IPS-20b (cell line): ENCODE data around the gene APOD.
"Not testable (repeated sequence)": the region's sequence is repeated elsewhere in the genome, so short reads cannot be mapped to it uniquely, and the experiment has no call there.

ENCODE experiments used
- H3K27ac ChIP-seq: one replicate; pipeline ENCODE4 v1.5.1; 2013; ENCODE audit warnings: low read length
- H3K27me3 ChIP-seq: 2 replicates; pipeline ENCODE4 v1.6.1; 2013; ENCODE audit warnings: mild to moderate bottlenecking, low read length, inconsistent platforms; ENCODE audit not compliant: insufficient read depth
- H3K36me3 ChIP-seq: 2 replicates; pipeline ENCODE4 v1.6.1; 2013; ENCODE audit warnings: low read depth, mild to moderate bottlenecking, inconsistent platforms, low read length, moderate library complexity; ENCODE audit not compliant: insufficient read depth
- H3K4me1 ChIP-seq: 2 replicates; pipeline ENCODE4 v1.6.1; 2013; ENCODE audit warnings: mild to moderate bottlenecking, control low read depth, inconsistent platforms, low read length, moderate library complexity; ENCODE audit not compliant: insufficient read depth
- H3K4me3 ChIP-seq: 2 replicates; pipeline ENCODE4 v1.5.1; 2013; ENCODE audit warnings: mild to moderate bottlenecking, low read length, inconsistent platforms
- H3K9ac ChIP-seq: 2 replicates; pipeline ENCODE4 v1.6.1; 2013; ENCODE audit warnings: low read depth, mild to moderate bottlenecking, inconsistent platforms, low read length, moderate library complexity
- H3K9me3 ChIP-seq: 2 replicates; pipeline ENCODE4 v1.6.1; 2013; ENCODE audit warnings: mild to moderate bottlenecking, low read depth, low read length, inconsistent platforms; ENCODE audit not compliant: insufficient read depth

Gene APOD

DNA sequence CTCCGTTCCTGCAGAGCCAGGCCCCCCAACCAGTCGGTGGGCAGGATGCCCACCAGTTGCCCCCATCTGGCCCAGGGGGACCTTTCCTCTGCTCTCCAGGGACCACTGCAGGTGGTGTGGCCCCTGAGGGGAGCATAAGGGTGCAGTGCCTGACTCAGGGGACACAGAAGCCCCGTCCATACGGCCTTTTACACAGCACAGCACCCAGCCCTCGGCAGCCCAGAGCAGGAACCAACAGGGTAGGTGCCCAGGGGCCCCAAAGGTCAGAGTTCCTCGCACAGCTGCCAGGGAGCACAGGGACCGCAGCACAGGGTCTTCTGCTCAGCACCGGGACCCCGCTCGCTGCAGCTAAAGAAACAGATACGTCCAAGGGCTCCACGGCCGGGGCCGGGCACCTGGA, 40.4 kb upstream of the APOD start:
- not testable (repeated sequence) for H3K9ac ChIP-seq, H3K9me3 ChIP-seq, H3K4me3 ChIP-seq, H3K4me1 ChIP-seq, H3K27ac ChIP-seq, H3K27me3 ChIP-seq, H3K36me3 ChIP-seq

DNA sequence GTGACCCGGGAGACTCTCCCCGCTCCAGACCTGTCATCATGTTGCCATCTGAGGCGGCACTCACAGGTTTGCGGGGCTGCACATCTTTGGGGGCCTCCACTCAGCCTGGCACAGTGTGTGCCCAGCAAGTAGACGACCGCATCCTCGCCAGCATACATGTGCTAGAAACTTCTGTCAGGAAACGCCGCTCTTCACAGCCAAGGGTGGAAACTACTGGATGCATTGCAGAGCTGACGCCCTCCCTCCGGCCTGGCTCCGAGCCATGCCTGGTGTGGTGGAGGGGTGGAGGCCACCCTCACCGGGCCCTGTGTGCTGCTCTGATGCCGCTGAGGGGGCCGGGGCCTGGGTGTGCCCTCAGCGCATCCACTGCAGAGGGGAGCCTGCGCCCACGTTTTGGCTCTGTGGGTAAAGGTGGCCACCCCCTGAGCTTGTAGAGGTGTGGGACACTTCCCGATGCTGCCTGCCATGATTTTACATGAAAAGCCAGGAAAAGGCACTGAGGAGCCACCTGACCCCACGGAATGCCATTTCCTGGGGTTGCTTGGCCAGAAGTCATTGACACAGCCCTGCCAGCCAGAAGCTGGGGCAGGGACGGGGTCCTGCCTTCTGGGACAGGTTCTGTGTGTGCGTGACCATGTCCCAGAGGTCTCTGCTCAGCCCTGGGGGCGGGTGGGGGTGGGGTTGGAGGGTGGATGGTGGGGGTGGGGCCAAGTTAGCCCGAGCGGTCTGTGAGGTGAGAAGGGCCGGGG, 39.7 kb upstream of the APOD start:
- not testable (repeated sequence) for H3K27me3 ChIP-seq, H3K9me3 ChIP-seq, H3K4me3 ChIP-seq, H3K9ac ChIP-seq, H3K27ac ChIP-seq, H3K4me1 ChIP-seq, H3K36me3 ChIP-seq

DNA sequence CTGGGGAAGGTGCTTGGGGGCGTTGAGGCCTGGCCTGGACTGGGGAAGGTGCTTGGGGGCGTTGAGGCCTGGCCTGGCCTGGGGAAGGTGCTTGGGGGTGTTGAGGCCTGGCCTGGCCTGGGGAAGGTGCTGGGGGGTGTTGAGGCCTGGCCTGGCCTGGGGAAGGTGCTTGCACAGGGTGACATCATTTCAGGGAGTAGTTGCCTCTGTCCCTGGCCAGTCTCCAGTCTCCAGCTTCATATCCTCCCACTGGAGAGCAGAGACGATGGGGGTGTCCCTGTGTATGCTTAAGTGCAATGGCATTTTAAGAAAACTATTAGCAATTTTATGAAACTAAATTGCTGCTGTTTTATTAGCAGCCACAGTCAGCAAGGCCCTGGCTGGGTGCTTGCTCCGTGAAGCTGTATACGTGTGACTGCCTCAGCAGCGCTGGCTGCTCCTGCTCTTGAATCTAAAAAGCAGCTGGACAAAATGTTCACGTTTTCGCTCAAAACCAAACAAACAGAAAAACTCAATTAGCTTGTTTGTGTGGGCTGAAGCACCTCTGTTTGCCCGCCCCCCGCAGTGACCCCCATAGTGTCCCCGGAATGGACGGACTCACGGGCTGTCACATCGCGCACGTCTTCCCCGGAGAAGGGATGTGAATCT, 38.9 kb upstream of the APOD start:
- not testable (repeated sequence) for H3K27me3 ChIP-seq, H3K36me3 ChIP-seq, H3K9me3 ChIP-seq, H3K9ac ChIP-seq, H3K4me3 ChIP-seq, H3K4me1 ChIP-seq, H3K27ac ChIP-seq

DNA sequence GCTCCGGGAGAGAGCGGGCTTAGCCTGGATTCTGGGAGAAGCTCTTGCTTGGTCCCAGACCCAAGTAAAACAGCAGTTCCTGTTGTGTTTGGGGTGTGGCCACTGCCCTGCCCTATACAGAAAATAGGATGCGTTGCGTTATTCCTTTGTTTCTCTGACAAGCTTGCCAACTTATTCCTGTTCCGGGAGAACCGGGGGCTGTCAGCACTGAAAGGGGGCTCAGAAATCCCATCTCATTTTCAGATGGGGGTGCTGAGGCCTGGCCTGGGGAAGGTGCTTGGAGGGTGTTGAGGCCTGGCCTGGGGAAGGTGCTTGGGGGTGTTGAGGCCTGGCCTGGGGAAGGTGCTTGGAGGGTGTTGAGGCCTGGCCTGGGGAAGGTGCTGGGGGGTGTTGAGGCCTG, 38.3 kb upstream of the APOD start:
- not testable (repeated sequence) for H3K4me1 ChIP-seq, H3K27ac ChIP-seq, H3K36me3 ChIP-seq, H3K27me3 ChIP-seq, H3K9me3 ChIP-seq, H3K4me3 ChIP-seq, H3K9ac ChIP-seq

DNA sequence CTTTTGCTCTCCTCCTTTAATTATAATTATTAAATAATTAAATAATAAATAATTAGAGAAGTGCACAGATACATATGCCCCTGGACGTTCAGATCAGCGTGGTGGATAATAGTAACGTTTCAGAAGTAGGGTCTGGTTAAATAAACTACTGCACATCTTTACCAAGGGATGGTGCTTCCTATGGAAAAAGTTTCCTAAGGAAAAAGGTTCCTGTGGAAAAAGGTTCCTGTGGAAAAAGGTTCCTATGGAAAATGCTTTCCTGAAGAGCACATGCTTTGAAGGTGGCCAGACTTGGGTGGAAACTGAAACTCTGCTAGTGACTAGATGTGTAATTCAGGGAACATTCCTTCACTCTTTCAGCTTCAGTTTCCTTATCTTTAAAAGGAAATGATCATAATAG, 37.4 kb upstream of the APOD start:
- not testable (repeated sequence) for H3K4me1 ChIP-seq, H3K27ac ChIP-seq, H3K27me3 ChIP-seq, H3K4me3 ChIP-seq, H3K9me3 ChIP-seq, H3K36me3 ChIP-seq, H3K9ac ChIP-seq

DNA sequence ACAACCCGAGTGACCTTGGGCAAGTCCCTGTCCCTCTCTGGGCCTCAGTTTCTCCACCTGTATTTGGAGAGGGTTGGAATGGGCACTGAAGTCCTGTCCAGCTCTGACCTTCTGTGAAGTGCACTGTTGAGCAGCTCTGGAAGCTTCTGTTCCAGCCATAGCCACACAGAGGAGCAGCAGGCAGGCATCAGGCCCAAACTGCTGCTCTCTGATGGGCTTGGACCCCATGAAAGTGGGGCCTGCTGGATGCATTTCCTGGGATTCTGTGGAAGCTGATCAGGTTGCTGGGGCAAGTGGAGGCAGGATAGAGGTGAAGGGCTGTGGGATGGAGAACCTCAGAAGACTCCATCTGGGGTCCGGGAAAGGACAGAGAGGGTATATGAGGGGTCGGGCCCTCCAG, 36.7 kb upstream of the APOD start:
- H3K9ac ChIP-seq, H3K9me3 ChIP-seq, H3K4me3 ChIP-seq, H3K27ac ChIP-seq, H3K36me3 ChIP-seq, H3K4me1 ChIP-seq, H3K27me3 ChIP-seq: not testable (repeated sequence)

DNA sequence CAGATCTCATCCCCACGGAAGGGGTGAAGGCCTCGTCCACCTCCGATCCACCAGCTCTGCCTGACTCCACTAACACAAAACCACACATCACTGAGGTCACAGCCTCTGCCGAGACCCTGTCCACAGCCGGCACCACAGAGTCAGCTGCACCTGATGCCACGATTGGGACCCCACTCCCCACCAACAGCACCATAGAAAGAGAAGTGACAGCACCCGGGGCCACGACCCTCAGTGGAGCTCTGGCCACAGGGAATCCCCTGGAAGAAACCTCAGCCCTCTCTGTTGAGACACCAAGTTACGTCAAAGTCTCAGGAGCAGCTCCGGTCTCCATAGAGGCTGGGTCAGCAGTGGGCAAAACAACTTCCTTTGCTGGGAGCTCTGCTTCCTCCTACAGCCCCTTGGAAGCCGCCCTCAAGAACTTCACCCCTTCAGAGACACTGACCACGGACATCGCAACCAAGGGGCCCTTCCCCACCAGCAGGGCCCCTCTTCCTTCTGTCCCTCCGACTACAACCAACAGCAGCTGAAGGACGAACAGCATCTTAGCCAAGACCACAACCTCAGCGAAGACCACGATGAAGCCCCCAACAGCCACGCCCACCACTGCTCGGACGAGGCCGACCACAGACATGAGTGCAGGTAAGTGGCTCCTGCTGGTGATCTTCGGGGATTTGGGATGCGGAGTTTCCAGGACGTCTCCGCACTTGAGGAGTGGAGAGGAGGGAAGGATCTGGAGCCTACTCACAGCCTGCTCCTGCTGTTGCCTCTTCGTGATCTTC, 36.0 kb upstream of the APOD start:
- H3K27ac ChIP-seq, H3K27me3 ChIP-seq, H3K4me1 ChIP-seq, H3K9me3 ChIP-seq, H3K4me3 ChIP-seq, H3K9ac ChIP-seq, H3K36me3 ChIP-seq: not testable (repeated sequence)

DNA sequence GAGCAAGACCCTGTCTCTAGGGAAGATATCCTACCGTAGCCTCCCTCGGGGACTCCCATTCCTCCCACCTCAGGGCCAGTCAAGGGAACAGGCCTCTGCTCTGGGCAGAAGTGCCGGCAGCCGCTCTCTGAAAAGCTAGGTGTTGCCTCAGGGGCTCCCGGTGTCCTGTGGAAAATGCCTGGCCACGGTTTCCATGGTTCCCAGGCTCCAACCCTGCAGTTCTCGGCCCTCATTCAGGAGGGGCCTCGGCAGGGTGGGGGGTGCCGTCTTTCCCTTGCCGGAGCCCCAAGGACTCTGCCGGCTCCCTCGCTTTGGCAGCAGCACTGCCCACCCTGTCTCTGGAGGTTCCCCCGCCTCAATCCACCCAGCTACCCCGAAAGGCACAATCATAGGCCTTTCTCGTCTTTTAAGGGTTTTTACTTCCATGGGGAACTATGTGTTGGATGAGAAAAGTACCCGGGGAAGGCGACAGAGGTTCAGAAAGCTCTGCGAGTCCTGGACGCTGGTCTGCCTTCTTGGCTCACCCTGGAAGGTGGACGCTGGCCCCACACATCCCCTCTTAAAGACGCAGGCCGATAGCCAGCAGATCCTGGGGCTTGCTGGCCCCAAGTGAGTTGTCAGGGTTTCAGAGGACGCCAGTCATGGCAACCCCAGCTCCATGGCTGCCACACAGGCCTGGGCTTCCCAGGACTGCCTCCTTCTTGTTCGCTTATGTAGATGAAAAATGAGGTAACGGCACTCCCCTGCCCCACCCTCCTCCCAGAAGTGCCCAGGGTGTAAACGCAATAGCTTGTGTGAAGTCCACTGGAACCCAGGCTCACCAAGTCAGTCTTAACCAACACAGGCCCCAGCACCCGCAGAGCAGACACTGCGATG, 34.3 kb upstream of the APOD start:
- H3K9ac ChIP-seq, H3K36me3 ChIP-seq, H3K27ac ChIP-seq, H3K4me1 ChIP-seq, H3K9me3 ChIP-seq, H3K4me3 ChIP-seq, H3K27me3 ChIP-seq: not testable (repeated sequence)

DNA sequence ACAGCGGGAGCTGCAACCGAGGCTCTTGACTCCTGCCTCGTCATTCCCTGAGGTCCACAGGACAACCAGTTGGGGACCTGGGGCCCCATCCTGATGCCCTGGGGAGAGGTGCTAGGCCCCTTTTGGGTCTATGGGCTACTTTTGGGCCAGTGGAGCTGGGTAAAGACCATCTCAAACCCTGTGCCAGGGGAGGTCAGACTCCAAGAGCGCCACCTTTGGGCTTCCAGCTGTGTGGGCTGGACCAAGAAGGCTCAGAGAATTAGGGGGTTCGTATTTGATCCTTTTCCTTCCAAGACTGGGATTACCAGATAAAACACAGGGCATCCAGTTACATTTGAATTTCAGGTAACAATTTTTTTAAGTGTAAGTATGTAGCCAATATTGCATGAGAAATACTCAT, 33.4 kb upstream of the APOD start:
- not testable (repeated sequence) for H3K9ac ChIP-seq, H3K4me3 ChIP-seq, H3K27me3 ChIP-seq

DNA sequence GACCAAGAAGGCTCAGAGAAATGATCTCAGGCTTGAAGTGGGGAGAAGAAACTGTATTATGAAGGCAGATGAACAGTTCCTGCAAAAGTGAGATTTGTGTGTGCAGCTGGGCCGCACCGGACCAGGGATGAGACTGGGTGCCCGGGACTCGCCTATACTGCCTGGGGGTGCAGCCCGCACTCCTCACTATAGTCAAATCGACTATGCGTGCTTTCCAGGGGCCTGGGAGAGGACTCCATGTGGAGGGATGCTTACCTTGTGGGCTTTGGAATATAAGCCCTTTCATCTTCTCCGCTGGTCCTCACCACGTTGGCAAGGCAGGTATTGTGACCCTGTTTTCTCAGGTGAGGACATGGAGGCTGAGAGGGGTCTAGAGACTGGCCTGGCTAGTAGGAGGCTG, 32.9 kb upstream of the APOD start:
- Histone ChIP-seq H3K9me3 (no peaks in the 10 kb centered on the region), H3K4me3 (no peak overlapping the region), H3K36me3 (no peaks in the 10 kb centered on the region), H3K27ac (no peak overlapping the region), H3K27me3 (no peaks in the 10 kb centered on the region), H3K4me1 (no peaks in the 10 kb centered on the region), H3K9ac (no peak overlapping the region)

More for the DNA sequence above, 33.4 kb upstream of the APOD start:
- H3K36me3 ChIP-seq, H3K9me3 ChIP-seq, H3K27ac ChIP-seq, H3K4me1 ChIP-seq: not testable (repeated sequence)

DNA sequence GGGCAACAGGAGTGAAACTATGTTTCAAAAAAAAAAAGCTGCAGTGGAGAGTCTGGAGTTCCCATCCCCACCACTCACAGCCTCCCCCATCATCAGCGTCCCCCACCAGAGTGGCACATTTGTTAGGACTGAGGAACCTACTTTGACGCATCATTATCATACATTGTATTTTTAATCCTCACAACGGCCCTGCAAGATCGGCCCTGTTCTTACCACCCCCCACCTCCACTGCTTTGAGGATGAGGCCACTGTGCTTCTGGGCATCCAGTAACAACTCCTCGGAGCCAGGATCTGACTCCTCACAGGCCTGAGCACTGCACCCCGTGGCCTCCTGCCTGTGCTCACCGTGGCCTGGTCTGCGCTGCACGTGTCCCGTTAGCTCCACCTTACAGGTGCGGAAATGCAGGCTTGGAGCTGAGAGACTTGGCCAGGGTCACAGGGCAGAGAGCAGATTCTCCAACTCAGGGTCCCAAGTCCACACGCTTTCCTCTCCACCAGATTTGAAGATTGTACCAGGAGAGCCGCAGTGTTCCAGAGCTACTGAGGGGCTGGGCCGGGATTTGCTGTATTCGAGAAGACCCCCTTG, 32.3 kb upstream of the APOD start:
- not testable (repeated sequence) for H3K36me3 ChIP-seq, H3K4me3 ChIP-seq, H3K9ac ChIP-seq, H3K27ac ChIP-seq, H3K4me1 ChIP-seq, H3K9me3 ChIP-seq, H3K27me3 ChIP-seq
